ENCODE data around the gene LRP8.

- TF ChIP-seq SP1 (CRISPR knock-in tag; conservative IDR thresholded peaks at IDR 0.05) (no peak), ZNF396 (CRISPR knock-in tag; IDR thresholded peaks at IDR 0.05; ENCODE audit: borderline replicate concordance) (no peak), CTCF (IDR thresholded peaks at IDR 0.05) (no peak), NR3C1 (CRISPR knock-in tag; conservative IDR thresholded peaks at IDR 0.05; ENCODE audit: low read depth) (no peak), RORB (CRISPR knock-in tag; IDR thresholded peaks at IDR 0.05) (no peak), TP53 (CRISPR knock-in tag; IDR thresholded peaks at IDR 0.05) (no peak), MXD4 (CRISPR knock-in tag; IDR thresholded peaks at IDR 0.05; ENCODE audit: borderline replicate concordance) (no peak), HMGA2 (CRISPR knock-in tag; IDR thresholded peaks at IDR 0.05) (no peak), FOXK1 (CRISPR knock-in tag; IDR thresholded peaks at IDR 0.05) (no peak), ETV6 (CRISPR knock-in tag; IDR thresholded peaks at IDR 0.05) (no peak), E2F4 (CRISPR knock-in tag; IDR thresholded peaks at IDR 0.05; ENCODE audit: borderline replicate concordance, low read depth) (no peak)
- TF ChIP-seq, protein P1, sequence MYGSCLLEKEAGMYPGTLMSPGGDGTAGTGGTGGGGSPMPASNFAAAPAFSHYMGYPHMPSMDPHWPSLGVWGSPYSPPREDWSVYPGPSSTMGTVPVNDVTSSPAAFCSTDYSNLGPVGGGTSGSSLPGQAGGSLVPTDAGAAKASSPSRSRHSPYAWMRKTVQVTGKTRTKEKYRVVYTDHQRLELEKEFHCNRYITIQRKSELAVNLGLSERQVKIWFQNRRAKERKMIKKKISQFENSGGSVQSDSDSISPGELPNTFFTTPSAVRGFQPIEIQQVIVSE (CRISPR knock-in tag; IDR thresholded peaks at IDR 0.05; ENCODE audit: borderline replicate concordance) = no peak
Observed at GRCh38 chr1:53307037-53307436, 20.8 kb downstream of the LRP8 start.
